GM19324 (cell line): ENCODE measurements around the gene SLCO6A1.
A peak's percentile ranks its signal among the peaks of the same experiment; 100 is the strongest.

ENCODE experiments used
- ATAC-seq: cut with Tn5 transposase; IDR thresholded peaks from one replicate; pipeline ENCODE4 v1.9.1; 2021; ENCODE audit warnings: mild to moderate bottlenecking, moderate library complexity; ENCODE audit not compliant: unreplicated experiment, low FRiP score

The SLCO6A1 gene

DNA sequence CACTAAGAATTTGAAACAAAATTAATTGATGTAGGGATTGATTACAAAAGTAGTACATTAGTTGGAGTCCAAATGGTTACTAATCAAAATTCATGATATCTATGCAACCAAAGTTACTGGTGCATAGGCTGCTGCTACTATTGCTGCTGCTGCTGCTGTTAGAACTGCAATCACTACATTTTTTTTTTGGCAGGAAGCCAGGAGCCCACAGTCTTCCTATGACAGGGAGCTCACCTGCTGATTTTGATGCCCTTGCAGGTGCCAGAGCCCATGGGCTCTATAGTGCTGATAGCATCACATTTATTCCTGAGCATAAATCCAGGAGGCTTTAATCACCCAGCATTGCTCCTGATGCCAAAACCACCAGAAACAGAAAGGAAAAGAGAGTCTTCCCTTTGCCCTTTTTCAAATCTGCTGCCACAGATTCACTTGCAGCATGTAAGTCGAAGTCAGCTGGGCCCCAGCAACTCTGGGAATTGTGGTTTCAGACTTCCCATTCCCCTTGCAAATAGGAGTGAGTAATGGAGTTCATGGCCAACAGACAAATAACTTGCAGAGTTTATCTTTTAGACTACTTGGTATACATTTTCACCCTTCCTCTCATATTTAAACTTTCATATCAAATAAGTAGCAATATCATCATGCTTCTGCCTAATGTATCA lies 17.6 kb downstream of the SLCO6A1 start:
- no peak for ATAC-seq

GRCh38 chr5:102453716-102454115 lies 45.1 kb downstream of the SLCO6A1 start:
- ATAC-seq: peak; percentile 87

DNA sequence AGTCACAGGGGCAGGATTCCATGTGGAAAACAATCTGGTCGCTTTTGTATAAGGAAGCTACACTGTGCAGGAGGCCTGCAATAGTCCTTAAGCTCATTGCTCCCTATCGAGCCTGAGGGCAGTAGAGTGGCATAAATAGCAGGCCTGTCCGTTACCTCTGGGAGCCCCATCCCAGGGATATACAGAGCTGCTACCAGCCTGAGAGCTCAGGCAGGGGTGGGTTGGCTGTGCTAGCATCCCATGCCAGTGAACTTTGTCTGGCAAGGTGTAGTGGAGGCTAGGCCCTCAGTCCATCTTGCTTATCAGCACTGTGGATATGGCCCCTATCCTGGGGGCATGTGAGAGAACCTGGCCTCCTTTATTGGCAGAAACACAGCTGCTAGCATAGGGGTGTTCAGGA lies 47.7 kb downstream of the SLCO6A1 start:
- no peak for ATAC-seq

DNA sequence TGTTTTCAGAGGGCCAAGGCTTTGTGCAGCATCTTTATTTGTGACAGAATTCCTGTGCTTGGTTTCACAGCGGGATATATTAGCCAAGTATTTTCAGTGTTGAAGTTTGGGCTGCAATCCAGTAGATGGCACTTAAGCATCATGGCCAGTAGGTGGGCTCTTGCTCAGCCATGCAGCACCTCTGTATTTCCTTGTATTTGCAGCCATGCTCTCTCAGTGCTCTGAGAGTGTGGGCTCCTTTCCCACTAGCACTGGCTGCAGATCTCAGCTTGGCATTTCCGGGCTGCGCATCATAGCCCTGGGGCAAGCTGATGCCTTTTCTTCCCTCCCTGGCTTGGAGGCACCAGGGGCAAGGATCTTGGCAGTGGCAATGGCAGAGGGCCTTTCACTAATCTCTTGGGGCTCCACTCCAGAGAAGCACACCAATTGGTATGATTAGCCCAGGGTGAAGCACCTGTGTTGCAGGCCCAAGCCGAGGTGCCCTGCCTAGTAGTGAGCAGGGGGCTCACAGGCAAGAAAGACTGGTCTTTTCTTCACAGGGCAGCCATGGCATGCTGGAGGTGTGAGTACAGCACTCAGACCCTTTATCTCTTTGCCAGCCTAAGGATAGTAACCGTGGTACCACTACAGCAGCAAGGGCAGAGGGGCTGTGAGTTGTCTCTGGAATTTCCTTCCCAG lies 48.3 kb downstream of the SLCO6A1 start:
- ATAC-seq: no peak

- ATAC-seq: no peak
Measured at GRCh38 chr5:102433473-102433872, 65.3 kb downstream of the SLCO6A1 start.

DNA sequence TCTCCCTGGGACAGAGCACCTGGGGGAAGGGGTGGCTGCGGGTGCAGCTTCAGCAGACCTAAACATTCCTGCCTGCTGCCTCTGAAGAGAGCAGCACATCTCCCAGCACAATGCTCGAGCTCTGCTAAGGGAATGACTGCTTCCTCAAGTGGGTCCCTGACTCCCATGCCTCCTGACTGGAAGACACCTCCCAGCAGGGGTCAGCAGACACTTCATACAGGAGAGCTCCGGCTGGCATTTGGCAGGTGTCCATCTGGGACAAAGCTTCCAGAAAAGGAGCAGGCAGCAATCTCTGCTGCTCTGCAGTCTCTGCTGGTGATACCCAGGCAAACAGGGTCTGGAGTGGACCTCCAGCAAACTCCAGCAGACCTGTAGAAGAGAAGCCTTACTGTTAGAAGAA lies 77.2 kb downstream of the SLCO6A1 start:
- ATAC-seq: no peak

DNA sequence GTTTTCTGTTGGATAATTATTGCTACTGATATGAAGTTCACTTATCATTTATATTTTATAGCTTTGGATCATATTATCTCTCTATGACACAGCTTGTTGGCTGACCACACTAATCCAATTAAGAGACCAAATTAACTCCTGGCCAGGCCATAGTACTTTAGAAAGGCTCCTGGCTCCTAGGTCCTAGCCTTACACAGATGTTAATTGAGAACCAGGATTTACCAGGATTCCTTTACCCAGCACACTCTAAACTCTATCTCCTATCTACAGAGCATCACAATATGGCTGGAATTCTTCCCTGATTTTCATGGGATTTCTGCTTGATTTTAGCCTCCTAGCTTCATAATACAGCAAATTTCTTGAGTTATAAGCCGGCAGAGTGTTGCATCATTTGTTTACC lies 80.3 kb downstream of the SLCO6A1 start:
- no peak for ATAC-seq

GRCh38 chr5:102414448-102414847 lies 84.4 kb downstream of the SLCO6A1 start:
- ATAC-seq: no peak

DNA sequence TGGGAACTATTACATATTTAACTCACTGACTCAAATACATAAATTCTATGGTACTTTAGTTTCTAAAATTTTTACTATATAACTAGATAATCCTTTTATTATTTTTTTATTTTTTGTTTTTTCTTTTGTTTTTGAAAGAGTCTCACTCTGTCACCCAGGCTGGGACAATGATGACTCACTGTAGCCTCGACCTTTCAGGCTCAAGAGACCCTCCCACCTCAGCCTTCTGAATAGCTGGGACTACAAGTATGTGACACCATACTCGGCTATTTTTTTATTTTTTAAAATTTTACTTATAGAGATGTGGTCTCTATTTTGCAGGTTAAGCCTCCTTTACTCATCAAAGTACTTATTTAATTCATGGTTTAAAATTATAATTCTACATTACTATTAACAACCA lies 110.6 kb downstream of the SLCO6A1 start:
- no peak for ATAC-seq

GRCh38 chr5:102385365-102385764 lies 113.4 kb downstream of the SLCO6A1 start:
- no peak for ATAC-seq

DNA sequence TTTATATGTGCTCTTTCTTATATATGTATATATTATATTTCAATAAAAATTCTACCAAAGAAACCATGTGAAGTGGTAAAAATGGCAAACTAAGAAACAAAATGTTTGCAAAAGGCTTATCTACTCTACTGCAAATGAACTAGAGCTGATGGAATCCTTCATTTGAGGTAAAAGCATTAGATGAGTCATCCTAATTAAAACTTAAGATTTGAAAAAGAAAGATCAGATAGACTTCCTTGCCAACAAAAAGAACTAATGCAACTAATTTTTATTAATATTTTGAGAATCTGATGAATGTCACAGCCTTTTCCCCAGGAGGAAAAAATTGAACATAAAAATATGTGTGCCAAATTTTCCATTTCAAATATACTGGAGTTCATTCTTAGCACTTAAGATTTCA lies 118.6 kb downstream of the SLCO6A1 start:
- no peak for ATAC-seq

GRCh38 chr5:102375876-102376275 lies 122.9 kb downstream of the SLCO6A1 start:
- ATAC-seq: no peak

DNA sequence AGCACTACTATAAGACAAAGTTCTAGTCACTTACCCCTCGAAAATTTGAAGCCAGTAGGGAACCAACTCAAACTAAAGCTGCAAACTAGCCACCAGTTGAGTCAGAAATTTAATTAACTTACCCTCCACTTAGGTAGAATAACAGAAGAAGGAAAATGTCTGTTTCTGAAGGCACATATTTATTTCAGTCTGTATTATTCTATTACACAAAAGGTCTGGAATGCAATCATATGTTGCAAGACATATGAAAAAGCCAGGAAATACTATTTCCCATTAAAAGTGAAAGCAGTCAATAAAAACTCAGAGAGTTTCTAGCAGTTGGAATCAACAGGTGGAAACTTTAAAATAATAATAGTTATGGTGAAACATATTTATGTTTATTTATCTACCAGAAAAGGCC lies 123.5 kb downstream of the SLCO6A1 start:
- ATAC-seq: no peak

GRCh38 chr5:102368392-102368791 lies 130.4 kb downstream of the SLCO6A1 start:
- ATAC-seq: no peak

DNA sequence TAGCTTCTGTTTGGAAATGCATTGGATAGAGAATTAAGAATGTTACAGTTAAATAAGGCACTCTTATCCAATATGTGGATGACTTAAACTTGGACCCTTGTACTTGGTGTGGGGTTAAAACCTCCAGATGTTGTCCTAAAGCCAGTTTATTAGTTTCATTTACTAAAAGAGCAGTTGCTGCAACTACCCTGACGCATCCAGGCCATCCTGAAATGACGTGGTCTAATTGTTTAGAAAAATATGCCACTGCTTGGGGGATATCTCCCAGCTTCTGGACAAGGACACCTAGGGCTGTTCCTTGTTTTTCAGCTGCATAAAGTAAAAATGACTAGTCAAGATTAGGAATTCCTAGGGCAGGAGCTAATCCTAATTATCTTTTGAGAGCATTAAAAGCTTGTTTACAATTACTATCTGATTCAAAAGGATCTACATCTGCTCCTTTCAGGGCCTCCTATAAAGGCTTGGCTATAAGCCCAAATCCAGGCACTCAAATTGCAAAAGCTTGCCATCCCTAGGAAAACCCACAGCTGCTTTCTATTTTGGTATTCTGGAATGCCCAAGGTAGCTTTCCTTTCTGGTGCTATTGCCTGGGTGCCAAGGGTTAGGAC lies 157.0 kb downstream of the SLCO6A1 start:
- no peak for ATAC-seq

DNA sequence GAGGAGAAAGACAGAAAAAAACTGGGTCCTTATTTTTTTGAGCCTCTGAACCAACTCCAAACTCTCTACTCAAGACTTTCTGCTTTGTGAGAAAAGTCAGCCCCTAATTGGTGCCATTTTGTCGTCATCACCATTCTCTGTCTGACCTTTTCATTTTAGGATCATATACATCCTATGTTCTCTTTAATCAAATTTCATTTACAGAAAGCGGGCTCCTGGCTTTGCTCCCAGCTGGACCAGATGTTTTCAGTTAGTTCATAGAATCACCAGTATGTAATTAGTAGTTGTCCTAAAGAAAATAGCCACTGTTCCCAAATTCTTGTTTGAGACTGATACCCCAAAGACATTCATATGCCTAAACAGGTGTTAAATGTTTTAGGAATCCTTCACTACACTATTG lies 174.1 kb downstream of the SLCO6A1 start:
- no peak for ATAC-seq
